Measurements from ENCODE around the gene VTI1A.
"Not testable (repeated sequence)": the region's sequence is repeated elsewhere in the genome, so short reads cannot be mapped to it uniquely, and the experiment has no call there.

Gene VTI1A

DNA sequence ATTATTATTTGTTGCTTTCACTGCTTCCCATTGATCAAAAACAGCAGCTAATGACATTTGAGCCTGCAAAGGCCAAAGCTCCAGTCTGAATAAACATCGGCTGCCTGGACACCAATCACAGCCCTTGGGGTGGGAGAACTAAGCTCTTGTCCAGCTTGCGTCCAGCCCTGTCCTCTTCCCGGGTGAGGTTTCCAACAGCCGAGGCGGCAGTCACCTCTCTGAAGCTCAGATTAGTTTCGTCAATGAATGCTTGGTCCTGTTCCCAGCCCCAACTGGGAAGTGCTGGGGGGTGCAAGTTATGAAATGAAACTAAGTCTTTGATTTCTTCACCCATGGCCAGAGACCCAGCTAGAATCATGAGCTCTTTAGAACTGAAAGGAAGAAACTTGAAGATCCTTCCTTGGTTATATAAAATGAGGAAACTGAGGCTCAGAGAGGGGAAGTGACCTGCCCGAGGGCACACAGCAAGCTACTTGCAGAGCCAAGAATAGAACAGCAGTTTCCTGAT, 389.0 kb downstream of the VTI1A start:
- no peak overlapping the region for H3K27ac ChIP-seq
- DNase-seq (ENCODE audit: low read depth, low spot score): no peak

- DNase-seq (ENCODE audit: low read depth, low spot score): no peak
- H3K27ac ChIP-seq: no peak overlapping the region
These were observed 391.9 kb downstream of the VTI1A start for GRCh38 chr10:112838784-112839481.

DNA sequence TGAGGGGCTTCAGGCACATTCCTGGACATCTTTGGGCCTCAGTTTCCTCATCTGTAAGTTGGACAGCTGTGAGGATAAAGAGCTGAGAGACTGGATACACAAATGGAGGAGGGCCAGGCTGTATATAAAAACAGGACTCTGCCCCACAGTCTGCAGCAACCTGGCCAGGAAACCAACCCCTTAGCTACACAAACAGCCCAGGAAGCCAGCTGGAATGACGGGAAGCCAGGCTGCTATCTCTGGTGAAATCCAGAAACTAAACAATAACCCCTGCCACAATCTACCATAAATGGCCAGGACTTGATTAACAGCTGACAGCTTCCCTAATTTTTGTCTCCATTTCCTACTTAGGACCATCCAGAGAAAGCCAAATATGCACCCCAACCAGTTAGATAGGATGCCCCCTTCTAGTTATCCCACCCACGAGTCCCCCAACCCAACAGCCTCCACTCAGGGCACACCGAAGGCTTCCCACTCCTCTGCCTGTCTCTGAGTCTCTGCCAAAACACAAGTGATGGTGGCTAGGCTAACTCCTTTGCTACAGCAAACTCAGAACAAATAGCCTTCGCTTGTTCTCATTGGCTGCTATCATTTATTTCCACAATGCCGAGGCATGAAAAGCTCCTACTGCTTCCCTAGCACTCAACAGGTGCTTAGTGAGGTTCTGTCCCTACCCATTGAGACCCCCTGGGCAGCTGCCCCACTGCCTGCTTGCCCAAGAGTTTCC, 393.1 kb downstream of the VTI1A start:
- H3K27ac ChIP-seq: no peak overlapping the region
- DNase-seq (ENCODE audit: low read depth, low spot score): no peak

DNA sequence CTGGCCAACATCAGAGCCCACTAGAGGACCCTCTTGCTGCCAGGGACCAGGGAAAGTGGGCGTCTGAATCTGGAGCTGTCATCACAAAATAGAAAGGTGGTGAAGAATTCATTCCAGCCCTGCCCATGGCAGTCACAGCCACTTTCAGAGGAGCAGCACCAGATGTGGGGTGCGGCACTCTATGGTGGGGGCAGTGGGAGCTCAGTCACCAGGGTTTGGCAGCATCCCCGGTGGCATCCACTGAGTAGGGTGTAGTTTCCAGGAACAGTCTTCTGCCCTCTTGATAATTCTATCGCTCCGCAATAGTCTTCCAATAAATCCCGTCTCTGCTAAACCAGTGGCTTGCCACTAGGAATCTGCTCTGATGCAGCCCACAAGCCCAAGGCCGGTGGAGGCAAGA, 394.5 kb downstream of the VTI1A start:
- no peak for DNase-seq (ENCODE audit: low read depth, low spot score)

DNA sequence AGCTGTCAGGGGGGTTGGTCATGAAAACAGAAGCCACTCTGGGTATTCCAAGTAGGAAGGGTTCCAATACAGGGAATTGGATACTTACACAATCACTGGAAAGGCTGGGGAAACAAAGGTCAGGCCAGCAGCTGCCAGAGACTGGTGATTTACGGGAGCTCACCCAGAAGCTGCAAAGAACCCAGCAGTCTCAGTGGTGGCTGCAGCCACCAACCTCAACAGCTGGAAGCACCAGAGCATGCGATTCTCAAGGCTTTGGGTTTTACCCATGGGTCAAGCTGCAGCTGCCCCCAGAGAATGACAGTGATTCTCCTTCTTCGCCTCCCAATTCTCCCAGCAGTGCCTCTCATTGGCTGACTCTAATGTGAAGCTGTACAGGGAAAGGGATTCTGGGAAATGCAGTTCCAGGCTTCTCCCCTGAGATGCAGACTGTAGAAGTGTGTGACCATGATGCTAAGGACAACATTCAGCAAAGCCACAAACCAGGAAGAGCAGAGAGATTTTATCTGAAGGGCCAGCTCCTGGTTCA, 395.9 kb downstream of the VTI1A start:
- no peak for DNase-seq (ENCODE audit: low read depth, low spot score)

More for the DNA sequence above, 394.5 kb downstream of the VTI1A start:
- no peak overlapping the region for H3K27ac ChIP-seq

DNA sequence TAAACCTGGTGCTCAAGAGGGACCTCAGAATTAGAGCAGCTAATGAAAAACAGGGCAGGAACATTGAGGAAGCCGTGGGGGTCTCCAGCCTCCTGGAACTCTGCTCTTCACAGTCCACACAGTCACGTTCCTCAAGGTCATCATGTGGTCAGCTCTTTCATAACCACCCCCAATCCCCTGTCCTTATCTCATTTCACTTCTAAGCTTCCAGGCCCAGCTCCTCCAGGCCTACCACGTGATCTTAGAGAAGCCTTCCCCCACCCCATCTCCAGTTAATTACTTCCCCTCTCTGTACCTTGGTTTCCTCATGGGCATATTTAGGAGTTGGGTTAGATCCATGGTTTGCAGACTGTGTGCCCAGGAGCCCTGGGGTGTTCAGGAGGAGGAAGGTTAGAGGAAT, 396.6 kb downstream of the VTI1A start:
- DNase-seq (ENCODE audit: low read depth, low spot score): no peak
- no peak overlapping the region for H3K27ac ChIP-seq

More for the DNA sequence above, 395.9 kb downstream of the VTI1A start:
- no peak overlapping the region for H3K27ac ChIP-seq

DNA sequence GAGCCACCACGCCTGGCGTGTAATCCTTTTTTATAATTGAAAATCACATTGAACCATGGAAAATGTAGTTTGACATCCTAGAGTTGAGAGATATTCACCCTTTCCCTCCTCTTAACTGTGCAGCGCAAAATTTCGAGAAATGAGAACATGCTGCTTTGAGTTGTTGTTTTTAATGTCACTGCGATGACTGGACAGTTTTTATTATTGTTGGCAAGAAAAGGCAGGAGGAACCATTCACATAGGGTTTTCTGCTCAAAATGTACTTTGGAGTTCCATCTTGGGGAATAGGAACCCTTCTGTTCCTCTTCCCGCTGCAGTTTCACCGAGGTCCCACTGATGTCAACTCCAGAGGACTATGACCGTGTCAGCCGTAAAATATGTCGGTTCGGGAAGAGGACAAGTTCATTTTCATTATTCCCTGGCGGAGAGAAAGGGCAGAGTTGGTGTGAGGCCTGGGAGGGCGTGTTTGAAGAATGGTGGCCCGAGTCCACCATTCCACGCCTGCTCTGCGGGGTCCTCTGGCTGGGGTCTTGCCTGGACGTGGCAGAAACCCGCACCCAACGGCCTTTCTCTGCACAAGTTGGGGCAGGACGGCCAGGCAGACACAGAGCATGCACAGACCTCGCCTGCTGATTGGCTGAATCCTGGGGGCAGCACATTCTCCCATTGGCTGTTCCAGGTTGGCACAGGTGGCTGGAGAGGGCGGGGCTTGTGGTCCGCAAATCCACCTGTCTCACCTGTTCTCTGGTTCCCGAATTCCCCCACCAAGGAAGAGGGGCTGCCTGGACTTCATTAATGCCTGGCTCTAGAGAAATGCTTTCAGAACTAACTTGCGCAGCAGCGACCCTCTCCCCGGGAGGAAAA, 397.9 kb downstream of the VTI1A start:
- no peak for DNase-seq (ENCODE audit: low read depth, low spot score)
- H3K27ac ChIP-seq: no peak overlapping the region

DNA sequence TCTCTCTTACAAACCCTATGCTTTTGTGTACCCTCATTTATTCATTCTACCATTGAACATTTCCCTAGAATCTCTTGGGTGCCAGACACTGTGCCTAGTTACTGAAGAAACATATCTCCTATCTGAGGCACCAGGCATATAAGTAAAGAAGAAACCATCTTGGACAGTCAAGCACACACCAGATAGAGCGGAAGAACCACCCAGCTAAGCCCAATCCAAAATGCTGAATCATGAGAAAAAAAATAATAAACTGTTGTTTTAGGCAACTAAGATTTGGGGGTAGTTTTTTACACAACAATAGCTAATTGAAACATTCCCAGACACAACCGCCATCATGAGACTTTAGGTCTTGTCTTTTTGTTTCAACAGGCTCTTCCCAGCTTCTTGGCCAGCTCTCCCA, 400.8 kb downstream of the VTI1A start:
- H3K27ac ChIP-seq: no peak overlapping the region
- DNase-seq (ENCODE audit: low read depth, low spot score): no peak

DNA sequence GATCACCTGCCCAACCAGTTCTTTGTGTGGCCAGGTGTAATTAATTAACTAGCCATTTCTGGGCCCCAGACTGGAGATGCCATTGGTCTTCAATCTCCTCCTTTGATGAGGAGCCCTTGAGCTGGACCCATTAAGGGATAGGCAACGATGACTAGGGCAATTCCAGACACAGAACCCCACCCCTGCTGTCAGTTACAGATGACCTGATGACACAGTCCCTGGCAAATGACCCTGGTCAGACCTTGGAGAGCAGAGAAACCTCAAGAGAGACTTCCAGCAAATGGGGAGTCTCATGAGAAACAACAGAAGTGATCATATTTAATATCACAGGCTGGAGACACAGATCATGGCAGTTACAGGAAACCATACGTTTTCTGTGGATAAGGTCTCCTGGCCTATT, 401.2 kb downstream of the VTI1A start:
- H3K27ac ChIP-seq: no peak overlapping the region
- DNase-seq (ENCODE audit: low read depth, low spot score): no peak

DNA sequence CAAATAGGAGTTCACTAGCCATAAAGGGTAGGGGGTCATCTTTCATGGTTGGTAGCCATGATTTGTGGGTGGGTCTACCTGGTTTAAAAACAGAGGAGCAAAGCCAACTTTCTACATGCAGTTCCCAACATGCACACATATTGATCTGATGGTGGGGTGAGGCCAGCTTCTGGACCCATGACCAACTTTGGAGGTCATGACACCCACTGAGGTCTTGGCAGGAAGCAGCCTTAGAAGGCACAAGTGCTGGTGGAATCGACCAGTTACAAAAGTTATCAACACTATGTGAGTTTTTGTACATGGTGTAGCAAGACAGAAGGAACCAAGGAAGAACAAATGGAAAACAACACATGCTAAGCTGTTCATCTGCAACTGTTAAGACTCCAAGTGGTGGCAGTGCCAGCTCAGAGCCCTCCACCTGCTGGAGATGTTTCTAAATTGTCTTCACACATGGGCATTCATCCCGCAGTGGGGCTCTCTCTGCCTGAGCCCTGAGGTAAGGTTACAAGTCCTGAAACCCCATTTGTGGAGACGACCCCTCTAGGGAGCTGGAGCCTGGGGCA, 401.9 kb downstream of the VTI1A start:
- no peak overlapping the region for H3K27ac ChIP-seq
- DNase-seq (ENCODE audit: low read depth, low spot score): no peak

DNA sequence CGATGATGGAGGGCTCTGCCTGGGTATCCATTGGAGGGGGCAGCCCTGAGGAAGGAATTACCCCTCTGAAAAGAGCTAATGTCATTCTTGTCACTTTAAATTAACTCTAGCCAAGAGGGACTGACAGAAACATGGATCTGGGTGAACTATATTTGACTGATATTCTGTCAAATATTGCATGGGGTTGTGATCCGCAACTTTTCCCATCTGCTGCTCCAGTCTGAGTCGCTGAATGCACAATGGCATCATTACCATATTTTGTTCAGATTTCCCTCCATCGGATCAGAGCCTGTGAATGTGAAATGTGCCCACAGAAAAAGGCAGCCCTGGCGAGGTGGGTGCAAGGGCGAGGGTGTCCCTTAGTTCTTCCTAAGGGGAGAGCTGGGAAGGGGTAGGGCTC, 402.5 kb downstream of the VTI1A start:
- no peak for DNase-seq (ENCODE audit: low read depth, low spot score)
- H3K27ac ChIP-seq: no peak overlapping the region

DNA sequence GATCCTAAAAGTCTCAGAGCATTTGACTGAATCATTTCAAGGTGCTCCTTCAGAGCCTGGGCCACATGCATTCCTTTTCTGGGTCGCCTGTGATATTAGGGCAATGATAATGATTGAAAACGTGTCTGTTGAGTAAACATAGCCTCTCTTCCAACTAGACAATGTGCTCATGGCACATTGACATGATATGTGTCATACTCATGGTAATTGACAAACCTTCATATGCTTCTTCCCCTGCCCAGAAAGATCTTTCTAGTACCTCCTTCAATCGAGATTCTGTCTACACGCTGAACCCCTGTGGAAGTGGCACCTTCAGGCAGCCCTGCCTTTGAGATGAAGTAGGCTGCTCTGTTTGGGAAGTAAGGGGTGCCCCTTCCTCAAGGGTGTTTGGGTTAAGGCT, 404.2 kb downstream of the VTI1A start:
- no peak for DNase-seq (ENCODE audit: low read depth, low spot score)
- no peak overlapping the region for H3K27ac ChIP-seq

DNA sequence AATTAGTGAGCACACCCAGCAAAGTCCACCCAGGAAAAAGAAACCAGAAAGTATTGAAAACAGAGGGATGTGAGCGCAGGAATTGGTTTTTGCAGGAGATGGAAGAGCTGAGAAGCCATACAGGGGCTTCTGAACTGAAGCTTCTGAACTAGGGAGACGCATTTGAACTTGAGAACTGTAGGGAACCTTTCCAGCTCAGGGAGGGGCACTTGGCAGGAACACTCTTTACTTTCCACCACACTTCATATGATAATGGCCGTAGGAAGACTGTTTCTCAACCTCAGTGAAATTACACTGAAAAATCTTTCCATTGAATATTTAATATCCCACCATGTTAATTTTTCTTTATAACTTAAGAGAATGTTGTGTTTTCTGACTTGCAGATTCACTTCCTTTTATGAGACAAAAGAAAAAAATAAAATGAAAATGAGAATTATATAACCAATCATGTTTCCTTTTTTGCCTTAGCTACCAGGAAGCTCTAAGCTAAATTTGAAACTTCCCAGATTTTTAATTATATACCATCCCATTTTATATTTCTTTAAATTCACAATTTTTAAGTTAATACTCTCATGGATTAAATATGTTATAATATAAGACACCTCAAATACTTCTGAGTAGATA, 404.7 kb downstream of the VTI1A start:
- H3K27ac ChIP-seq: no peak overlapping the region

DNA sequence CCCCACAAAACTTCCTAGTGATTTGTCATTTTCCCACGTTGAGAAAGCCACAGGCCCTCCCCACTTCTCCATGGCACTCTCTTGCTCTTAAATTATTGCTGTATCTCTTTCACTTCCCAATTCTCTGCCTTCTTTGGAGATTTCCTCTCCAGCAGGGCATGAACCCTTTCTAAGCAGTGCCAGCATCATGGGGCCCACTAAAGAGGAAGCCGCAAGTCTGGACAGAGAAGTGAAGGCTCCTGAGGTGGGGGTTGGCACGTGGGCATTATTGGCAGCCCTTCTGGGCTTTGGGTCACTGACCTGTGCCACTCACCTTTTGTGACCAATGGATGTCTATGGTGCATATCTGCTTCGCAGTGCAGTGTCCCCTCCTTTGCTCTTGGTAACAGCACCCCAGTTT, 405.3 kb downstream of the VTI1A start:
- H3K27ac ChIP-seq: no peak overlapping the region
- DNase-seq (ENCODE audit: low read depth, low spot score): no peak

More for the DNA sequence above, 404.7 kb downstream of the VTI1A start:
- DNase-seq (ENCODE audit: low read depth, low spot score): no peak

DNA sequence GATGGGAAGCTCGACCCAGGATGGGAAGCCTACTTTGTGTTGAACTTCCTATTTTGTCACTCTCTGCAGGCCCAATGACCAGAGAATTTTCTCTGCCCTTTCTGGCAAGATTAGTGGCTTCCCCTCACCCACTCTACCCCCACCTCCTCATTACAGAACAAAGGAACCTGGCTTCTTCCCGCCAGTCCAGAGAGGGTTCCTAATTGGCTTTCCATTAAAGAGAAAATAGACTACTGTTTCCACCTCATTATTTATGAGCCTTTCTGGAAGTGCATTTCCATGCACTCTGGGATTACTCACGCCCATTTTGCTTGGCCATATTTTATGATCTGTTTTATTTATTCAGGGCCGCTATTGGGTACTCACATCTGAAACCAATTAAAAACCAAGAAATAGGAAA, 408.1 kb downstream of the VTI1A start:
- H3K27ac ChIP-seq: no peak overlapping the region
- no peak for DNase-seq (ENCODE audit: low read depth, low spot score)

DNA sequence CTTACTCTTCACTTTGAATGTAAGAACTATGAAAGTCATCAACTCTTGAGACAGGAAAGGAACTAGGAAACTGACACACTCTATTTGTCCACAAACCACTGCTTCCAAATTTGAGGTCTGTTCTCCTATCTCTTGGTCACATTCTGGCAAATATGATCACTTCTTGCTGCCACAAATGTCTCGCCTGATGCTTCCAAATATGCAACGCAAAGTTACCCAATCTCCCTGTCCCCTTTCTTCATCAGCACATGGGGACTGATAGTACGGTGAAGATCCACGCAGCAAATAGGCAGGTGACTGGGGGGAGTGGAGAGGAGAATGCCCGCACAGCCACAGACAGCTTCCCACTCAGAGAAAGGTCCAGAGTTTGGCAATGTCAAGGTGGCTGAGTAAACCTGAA, 410.5 kb downstream of the VTI1A start:
- H3K27ac ChIP-seq: no peak overlapping the region
- DNase-seq (ENCODE audit: low read depth, low spot score): no peak

GRCh38 chr10:112858986-112859651, 412.1 kb downstream of the VTI1A start:
- no peak overlapping the region for H3K27ac ChIP-seq
- no peak for DNase-seq (ENCODE audit: low read depth, low spot score)

DNA sequence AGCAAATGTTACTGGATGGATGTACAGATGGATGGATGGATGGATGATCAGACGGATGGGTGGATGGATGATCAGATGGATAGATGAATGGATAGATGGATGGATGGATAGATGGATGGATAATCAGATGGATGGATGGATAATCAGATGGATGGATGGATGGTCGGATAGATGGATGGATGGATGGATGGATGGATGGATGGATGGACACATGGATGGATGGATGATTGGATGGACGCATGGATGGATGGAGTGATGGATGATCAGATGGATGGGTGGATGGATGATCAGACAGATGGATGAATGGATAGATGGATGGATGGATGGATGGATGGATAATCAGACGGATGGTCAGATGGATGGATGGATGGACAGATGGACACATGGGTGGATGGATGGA, 412.8 kb downstream of the VTI1A start:
- H3K27ac ChIP-seq: no peak overlapping the region
- no peak for DNase-seq (ENCODE audit: low read depth, low spot score)

DNA sequence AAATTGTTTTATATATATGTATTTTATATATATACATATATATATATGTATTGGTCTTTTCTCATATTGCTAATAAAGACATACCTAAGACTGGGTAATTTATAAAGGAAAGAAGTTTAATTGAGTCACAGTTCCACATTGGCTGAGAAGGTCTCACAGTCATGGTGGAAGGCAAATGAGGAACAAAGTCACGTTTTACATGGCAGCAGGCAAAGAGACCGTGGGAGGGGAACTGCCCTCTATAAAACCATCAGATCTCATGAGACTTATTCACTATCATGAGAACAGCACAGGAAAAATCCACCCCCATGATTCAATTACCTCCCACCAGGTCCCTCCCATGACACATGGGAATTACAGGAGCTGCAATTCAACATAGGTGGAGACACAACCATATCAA, 416.4 kb downstream of the VTI1A start:
- not testable (repeated sequence) for DNase-seq (ENCODE audit: low read depth, low spot score); H3K27ac ChIP-seq
